MM.1S (cell line): ENCODE measurements around the gene NUP214.

Source experiments
- DNase-seq: peaks from one replicate; pipeline ENCODE4 v3.0.0-alpha.2; 2015
- H2AFZ ChIP-seq: fragments of 300-600 bp; sonication (generic); 2 replicates; pipeline ENCODE4 v1.6.0; 2016; ENCODE audit warnings: antibody characterized with exemption, low read length
- H3F3A ChIP-seq: fragments of 300-600 bp; sonication (generic); 2 replicates; pipeline ENCODE4 v1.6.1; 2016; ENCODE audit warnings: mild to moderate bottlenecking, antibody characterized with exemption, low read length, moderate library complexity, mixed read lengths; ENCODE audit not compliant: insufficient read depth
- H3K27ac ChIP-seq: fragments of 300-600 bp; sonication (generic); 2 replicates; pipeline ENCODE4 v1.5.1; 2016; ENCODE audit warnings: mild to moderate bottlenecking, low read length
- H3K27me3 ChIP-seq: fragments of 300-600 bp; sonication (generic); replicated peaks from 2 replicates; pipeline ENCODE4 v1.6.0; 2016; ENCODE audit warnings: low read length; ENCODE audit not compliant: insufficient read depth
- H3K36me3 ChIP-seq: fragments of 300-600 bp; sonication (generic); replicated peaks from 2 replicates; pipeline ENCODE4 v1.6.1; 2016; ENCODE audit warnings: mild to moderate bottlenecking, low read length, mixed read lengths; ENCODE audit not compliant: insufficient read depth
- H3K4me1 ChIP-seq: fragments of 300-600 bp; sonication (generic); 2 replicates; pipeline ENCODE4 v1.6.1; 2016; ENCODE audit warnings: low read length, mixed read lengths
- H3K4me2 ChIP-seq: fragments of 300-600 bp; sonication (generic); 2 replicates; pipeline ENCODE4 v1.6.0; 2016; ENCODE audit warnings: low read depth, low read length
- H3K4me3 ChIP-seq: fragments of 300-600 bp; sonication (generic); 2 replicates; pipeline ENCODE4 v1.5.1; 2016; ENCODE audit warnings: low read length, mixed read lengths
- H3K79me2 ChIP-seq: fragments of 300-600 bp; sonication (generic); 2 replicates; pipeline ENCODE4 v1.6.1; 2016; ENCODE audit warnings: mixed run types, low read length, mixed read lengths
- H3K9ac ChIP-seq: fragments of 300-600 bp; sonication (generic); 2 replicates; pipeline ENCODE4 v1.6.1; 2016; ENCODE audit warnings: low read length, mixed read lengths
- H3K9me2 ChIP-seq: fragments of 300-600 bp; sonication (generic); replicated peaks from 2 replicates; pipeline ENCODE4 v1.6.1; 2016; ENCODE audit warnings: mild to moderate bottlenecking, low read length, mixed read lengths; ENCODE audit not compliant: insufficient read depth
- H3K9me3 ChIP-seq: fragments of 300-600 bp; sonication (generic); replicated peaks from 2 replicates; pipeline ENCODE4 v1.6.1; 2016; ENCODE audit warnings: mild to moderate bottlenecking, low read length, mixed read lengths; ENCODE audit not compliant: insufficient read depth
- H4K20me1 ChIP-seq: fragments of 300-600 bp; sonication (generic); 2 replicates; pipeline ENCODE4 v1.6.1; 2016; ENCODE audit warnings: mild to moderate bottlenecking, low read length, moderate library complexity, mixed read lengths; ENCODE audit not compliant: insufficient read depth
- EZH2 ChIP-seq: fragments of 300-600 bp; sonication (generic); optimal IDR thresholded peaks from 2 replicates; pipeline ENCODE3; 2017; ENCODE audit warnings: low read depth, mild to moderate bottlenecking, antibody characterized with exemption, low read length, mixed read lengths
- EZH2phosphoT487 ChIP-seq: fragments of 300-600 bp; sonication (generic); IDR thresholded peaks from 2 replicates; pipeline ENCODE4 v1.6.1; 2018; ENCODE audit warnings: antibody characterized with exemption, low read length
- TF ChIP-seq, protein P1 (sequence below): fragments of 300-600 bp; sonication (generic); IDR thresholded peaks from 2 replicates; pipeline ENCODE4 v1.5.1; 2016; ENCODE audit warnings: antibody characterized with exemption, low read length, mixed read lengths

The NUP214 gene

DNA sequence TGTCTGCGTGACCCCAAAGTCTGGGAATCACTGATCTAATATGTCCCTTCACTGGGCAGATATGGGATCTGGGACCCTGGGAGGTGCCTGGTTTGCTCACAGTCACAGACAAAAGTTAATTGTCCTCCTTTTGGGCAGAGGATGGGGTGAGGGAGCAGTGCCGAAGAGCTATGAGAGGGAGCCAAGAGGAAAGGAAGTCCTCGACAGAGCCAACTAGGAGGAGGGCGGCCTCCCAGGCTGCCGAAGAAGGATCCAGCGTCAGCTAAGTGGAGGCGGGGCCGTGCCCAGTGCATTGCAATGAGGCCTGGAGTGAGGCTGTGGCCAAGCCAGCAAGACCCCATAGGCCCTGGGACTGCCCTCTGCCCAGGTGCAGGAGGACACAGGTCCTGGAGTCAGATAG is 17.6 kb upstream of the NUP214 start:
- Histone ChIP-seq H3K79me2 (no peaks in the 10 kb centered on the region), H3K9ac (no peak overlapping the region), H3K27ac (no peak overlapping the region), H3K9me3 (no peaks in the 10 kb centered on the region), H3K4me2 (no peak overlapping the region), H3K27me3 (peaks cover 83% of the 10 kb centered on the region), H3F3A (no peaks in the 10 kb centered on the region), H4K20me1 (no peaks in the 10 kb centered on the region), H3K9me2 (no peaks in the 10 kb centered on the region), H2AFZ (no peak overlapping the region), H3K4me3 (no peak overlapping the region), H3K36me3 (no peaks in the 10 kb centered on the region), H3K4me1 (no peaks in the 10 kb centered on the region)
- TF ChIP-seq, protein P1, sequence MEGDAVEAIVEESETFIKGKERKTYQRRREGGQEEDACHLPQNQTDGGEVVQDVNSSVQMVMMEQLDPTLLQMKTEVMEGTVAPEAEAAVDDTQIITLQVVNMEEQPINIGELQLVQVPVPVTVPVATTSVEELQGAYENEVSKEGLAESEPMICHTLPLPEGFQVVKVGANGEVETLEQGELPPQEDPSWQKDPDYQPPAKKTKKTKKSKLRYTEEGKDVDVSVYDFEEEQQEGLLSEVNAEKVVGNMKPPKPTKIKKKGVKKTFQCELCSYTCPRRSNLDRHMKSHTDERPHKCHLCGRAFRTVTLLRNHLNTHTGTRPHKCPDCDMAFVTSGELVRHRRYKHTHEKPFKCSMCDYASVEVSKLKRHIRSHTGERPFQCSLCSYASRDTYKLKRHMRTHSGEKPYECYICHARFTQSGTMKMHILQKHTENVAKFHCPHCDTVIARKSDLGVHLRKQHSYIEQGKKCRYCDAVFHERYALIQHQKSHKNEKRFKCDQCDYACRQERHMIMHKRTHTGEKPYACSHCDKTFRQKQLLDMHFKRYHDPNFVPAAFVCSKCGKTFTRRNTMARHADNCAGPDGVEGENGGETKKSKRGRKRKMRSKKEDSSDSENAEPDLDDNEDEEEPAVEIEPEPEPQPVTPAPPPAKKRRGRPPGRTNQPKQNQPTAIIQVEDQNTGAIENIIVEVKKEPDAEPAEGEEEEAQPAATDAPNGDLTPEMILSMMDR: no peak
- TF ChIP-seq EZH2: no peak
- no peak for TF ChIP-seq EZH2phosphoT487
- DNase-seq: no peak

DNA sequence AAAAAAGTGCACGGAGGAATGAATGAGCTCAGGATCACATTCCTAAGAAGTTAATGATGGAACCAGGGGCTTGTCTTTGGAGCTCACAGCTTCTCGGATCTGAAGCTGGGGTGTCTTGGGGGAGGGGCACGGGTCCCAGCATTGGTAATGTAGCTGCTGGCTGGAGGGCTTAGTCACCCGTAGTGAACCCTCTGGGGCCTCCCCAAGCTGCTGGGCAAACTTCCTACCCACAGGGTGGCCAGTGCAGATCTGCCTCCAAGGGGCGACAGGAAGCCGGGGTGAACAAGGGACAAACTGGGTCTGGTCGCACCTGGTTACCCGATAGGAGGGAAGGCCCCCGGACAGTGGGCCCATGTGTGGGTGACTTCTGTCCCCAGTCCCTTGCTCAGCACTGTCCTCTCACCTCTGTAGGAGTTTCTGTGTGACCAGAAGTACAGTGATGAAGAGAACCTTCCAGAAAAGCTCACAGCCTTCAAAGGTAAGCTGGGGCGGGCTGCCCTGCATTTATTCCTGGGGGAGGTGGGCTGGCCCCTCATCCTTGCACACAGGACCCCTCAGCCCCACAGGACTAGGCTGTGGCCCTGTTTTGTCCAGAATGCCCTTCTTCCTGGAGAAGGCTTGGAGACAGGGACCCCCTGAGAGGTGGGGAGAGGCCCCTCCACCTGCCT is 14.1 kb upstream of the NUP214 start:
- H3K9ac ChIP-seq: no peak overlapping the region
- no peaks in the 10 kb centered on the region for H3K79me2 ChIP-seq
- no peak overlapping the region for H3K4me3 ChIP-seq
- no peaks in the 10 kb centered on the region for H3K4me1 ChIP-seq
- no peak overlapping the region for H2AFZ ChIP-seq
- H3F3A ChIP-seq: no peaks in the 10 kb centered on the region
- no peak for DNase-seq
- no peaks in the 10 kb centered on the region for H4K20me1 ChIP-seq
- no peaks in the 10 kb centered on the region for H3K9me2 ChIP-seq
- no peak overlapping the region for H3K4me2 ChIP-seq
- TF ChIP-seq EZH2phosphoT487 (no peak), EZH2 (no peak)
- TF ChIP-seq, protein P1: no peak
- H3K27me3 ChIP-seq: peaks cover 93% of the 10 kb centered on the region
- no peaks in the 10 kb centered on the region for H3K9me3 ChIP-seq
- no peaks in the 10 kb centered on the region for H3K36me3 ChIP-seq
- no peak overlapping the region for H3K27ac ChIP-seq

DNA sequence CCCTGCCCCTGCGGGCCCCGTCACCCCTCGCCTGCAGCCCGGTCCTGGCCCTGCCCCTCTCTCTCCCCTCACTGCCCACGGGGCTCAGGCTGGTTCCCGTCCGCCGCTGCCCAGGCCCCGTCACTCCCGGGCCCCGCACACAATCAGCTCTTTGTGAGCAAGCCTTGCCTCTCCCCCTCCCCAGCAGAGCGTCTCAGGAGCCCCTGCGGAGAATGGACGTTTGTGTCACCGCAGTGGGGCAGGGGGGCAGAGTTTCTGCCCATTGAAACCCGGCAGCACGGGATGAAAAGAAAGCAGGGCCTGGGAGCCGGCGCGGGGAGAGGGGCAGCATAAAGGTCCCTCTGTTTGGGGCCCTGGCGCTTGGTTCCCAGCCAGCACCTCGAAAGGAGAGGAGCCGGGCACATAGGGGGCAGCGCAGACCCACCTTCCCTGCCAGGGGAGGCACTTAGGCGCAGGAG is 13.5 kb upstream of the NUP214 start:
- Histone ChIP-seq H3K9me2 (no peaks in the 10 kb centered on the region), H3K9ac (no peak overlapping the region), H3K4me2 (no peak overlapping the region), H3K4me1 (no peaks in the 10 kb centered on the region), H3F3A (no peaks in the 10 kb centered on the region), H3K27ac (no peak overlapping the region), H3K9me3 (no peaks in the 10 kb centered on the region), H3K4me3 (no peak overlapping the region), H2AFZ (no peak overlapping the region), H3K36me3 (no peaks in the 10 kb centered on the region), H4K20me1 (no peaks in the 10 kb centered on the region), H3K27me3 (peaks cover 93% of the 10 kb centered on the region), H3K79me2 (no peaks in the 10 kb centered on the region)
- no peak for DNase-seq
- TF ChIP-seq EZH2phosphoT487: no peak
- TF ChIP-seq, protein P1: no peak
- no peak for TF ChIP-seq EZH2
